A549 treated with GW870086 at 1 μM for 4 hours (cell line): ENCODE data around the gene PYGM. TPM values are rescaled to one million over a fixed set of nuclear protein-coding genes. Genes with fewer than 3 reads are reported as not detected.

Experiments
- total RNA-seq: library from RNA; stranded (reverse); fragments of 200-300 nt; extraction: Qiagen RNA extraction; gene quantifications from 5 replicates; pipeline ENCODE4 v1.2.3, GENCODE V29; 2022; ENCODE audit warnings: low read depth

Gene PYGM
- total RNA-seq = 0.17 to 0.58 TPM (median 0.32 TPM) in 5 replicates

GRCh38 chr11:64759722-64760719 is at the start of gene PYGM:
Gene PYGM, minus strand, starts transcription at chr11:64759974. Its CDS starts 76 bp downstream, at chr11:64759898.

GRCh38 chr11:64803158-64803845 is 43.5 kb upstream of the PYGM start, which contains the start of gene MAP4K2:
Gene MAP4K2, minus strand, starts transcription at chr11:64803214. Its CDS starts 65 bp downstream, at chr11:64803149.

GRCh38 chr11:64778473-64779298 is 18.9 kb upstream of the PYGM start, which contains the start of gene SF1:
Gene SF1, minus strand, starts transcription at chr11:64778542. Its CDS starts 150 bp downstream, at chr11:64778392.

GRCh38 chr11:64743591-64744543 is 15.9 kb downstream of the PYGM start, which contains the start of gene RASGRP2:
Gene RASGRP2, minus strand, starts transcription at chr11:64744142. Its CDS starts 1,276 bp downstream, at chr11:64742866.

GRCh38 chr11:64723117-64723906 is 36.5 kb downstream of the PYGM start, which contains the start of gene NRXN2:
Gene NRXN2, minus strand, starts transcription at chr11:64723197. Its CDS starts 9,498 bp downstream, at chr11:64713699.

Other genes with a start within 250 kb of the PYGM start
- gene SLC22A11, start 204.0 kb downstream of the PYGM start, total RNA-seq = 0.12 to 0.17 TPM in 2 of 5 replicates, not detected in the others
- not detected in 5 replicates for gene SLC22A12, start 168.8 kb downstream of the PYGM start, total RNA-seq
- gene NRXN2, start 36.8 kb downstream of the PYGM start, total RNA-seq = 0.19 to 0.35 TPM (median 0.27 TPM) in 5 replicates
- gene RASGRP2, start 15.8 kb downstream of the PYGM start, total RNA-seq = 1.1 to 2.6 TPM (median 1.4 TPM) in 5 replicates
- 160 to 206 TPM (median 161 TPM) in 5 replicates for gene SF1, start 18.6 kb upstream of the PYGM start, total RNA-seq
- gene MAP4K2, start 43.2 kb upstream of the PYGM start, total RNA-seq = 6.9 to 9.1 TPM (median 8.0 TPM) in 5 replicates
- gene MEN1, start 50.6 kb upstream of the PYGM start, total RNA-seq = 28.7 to 39.3 TPM (median 36.7 TPM) in 5 replicates
- gene CDC42BPG, start 84.7 kb upstream of the PYGM start, total RNA-seq = 1.1 to 1.8 TPM (median 1.6 TPM) in 5 replicates
- 104 to 140 TPM (median 129 TPM) in 5 replicates for gene EHD1, start 118.6 kb upstream of the PYGM start, total RNA-seq
- 12.9 to 22.4 TPM (median 20.8 TPM) in 5 replicates for gene ATG2A, start 157.2 kb upstream of the PYGM start, total RNA-seq
- 3.6 to 6.2 TPM (median 4.2 TPM) in 5 replicates for gene PPP2R5B, start 164.7 kb upstream of the PYGM start, total RNA-seq
- not detected in 5 replicates for gene GPHA2, start 175.9 kb upstream of the PYGM start, total RNA-seq
- not detected in 5 replicates for gene MAJIN, start 212.1 kb upstream of the PYGM start, total RNA-seq
- gene BATF2, start 237.0 kb upstream of the PYGM start, total RNA-seq = 0.61 to 1.3 TPM (median 0.67 TPM) in 5 replicates